B cell (primary cell): Measurements from ENCODE around the gene CD63. TPM values are rescaled to one million over a fixed set of nuclear protein-coding genes. Genes with fewer than 3 reads are reported as not detected.

Experiments used
- ATAC-seq: fragments of 200-7000 bp; cut with Tn5 transposase; one replicate; pipeline ENCODE4 v1.10.0; 2021; ENCODE audit warnings: low read depth, mild to moderate bottlenecking, moderate number of reproducible peaks, moderate library complexity
- CTCF ChIA-PET: fragments of 350-600 bp; sonication (Branson Sonifier 250); formaldehyde crosslinking; loops from one replicate; lab custom pipeline; 2021; ENCODE audit warnings: antibody characterized with exemption, inconsistent platforms; lab: Charles Lee
- POLR2A ChIA-PET: fragments of 350-600 bp; sonication (Branson Sonifier 250); formaldehyde crosslinking; loops from one replicate; lab custom pipeline; 2021; ENCODE audit warnings: antibody characterized with exemption; lab: Charles Lee
- DNase-seq: peaks from one replicate; pipeline ENCODE4 v3.0.0; 2013
- H2AFZ ChIP-seq: 2 replicates; pipeline ENCODE4 v1.6.1; 2012; ENCODE audit warnings: mild to moderate bottlenecking, low read depth, low read length; ENCODE audit not compliant: insufficient read depth, poor library complexity, severe bottlenecking
- H3K27ac ChIP-seq, 2 donors: 1 replicate in 1 of 2; 2 replicates in 1 of 2; pipeline ENCODE4 v1.5.1; 2012 to 2013; ENCODE audit warnings: low read length in 2 of 2, mild to moderate bottlenecking in 2 of 2, moderate library complexity in 1 of 2
- H3K27me3 ChIP-seq, 4 experiments: fragments of 200-600 bp in 1 of 4; sonication (generic) in 1 of 4; replicated peaks in 1 of 4; 1 replicate in 2 of 4; 2 replicates in 2 of 4; pipeline versions ENCODE4 v1.6.1 to v1.7.0; 2013 to 2016; ENCODE audit warnings: low read length in 3 of 4, mild to moderate bottlenecking in 2 of 4, mixed read lengths in 1 of 4, moderate library complexity in 1 of 4; ENCODE audit not compliant: insufficient read depth in 4 of 4, control insufficient read depth in 3 of 4; ENCODE audit errors: control extremely low read depth in 1 of 4
- H3K36me3 ChIP-seq, 2 experiments: replicated peaks in 1 of 2; 1 replicate in 1 of 2; 2 replicates in 1 of 2; pipeline versions ENCODE4 v1.6.1 to v1.7.1; 2013; ENCODE audit warnings: low read length in 1 of 2; ENCODE audit not compliant: insufficient read depth in 2 of 2, control insufficient read depth in 1 of 2; ENCODE audit errors: control extremely low read depth in 1 of 2, extremely low read depth in 1 of 2
- H3K4me1 ChIP-seq, 2 donors: fragments of 200-600 bp in 1 of 2; sonication (generic) in 1 of 2; 1 replicate in 1 of 2; 2 replicates in 1 of 2; pipeline versions ENCODE4 v1.5.1 to v1.6.1; 2013 to 2017; ENCODE audit warnings: low read length in 2 of 2; ENCODE audit not compliant: control insufficient read depth in 2 of 2, insufficient read depth in 2 of 2
- H3K4me2 ChIP-seq: replicated peaks from 2 replicates; pipeline ENCODE3; 2012; ENCODE audit warnings: mild to moderate bottlenecking, low read depth, low read length; ENCODE audit not compliant: poor library complexity, severe bottlenecking
- H3K4me3 ChIP-seq, 5 experiments: fragments of 200-600 bp in 1 of 5; sonication (generic) in 1 of 5; 1 replicate in 3 of 5; 2 replicates in 2 of 5; pipeline versions ENCODE4 v1.5.1 to v1.7.0; 2011 to 2016; ENCODE audit warnings: low read length in 4 of 5, mild to moderate bottlenecking in 4 of 5, low read depth in 2 of 5, control low read depth in 1 of 5, moderate library complexity in 1 of 5; ENCODE audit not compliant: insufficient read depth in 1 of 5; ENCODE audit errors: control extremely low read depth in 1 of 5, extremely low read depth in 1 of 5
- H3K79me2 ChIP-seq: fragments of 200-600 bp; sonication (generic); one replicate; pipeline ENCODE4 v1.6.0; 2016; ENCODE audit warnings: low read length; ENCODE audit not compliant: control insufficient read depth, insufficient read depth
- H3K9ac ChIP-seq: fragments of 200-600 bp; sonication (generic); 2 replicates; pipeline ENCODE4 v1.6.1; 2017; ENCODE audit warnings: mild to moderate bottlenecking, low read length, moderate library complexity
- H3K9me3 ChIP-seq, 3 donors: one replicate each; pipeline versions ENCODE4 v1.6.1 to v1.7.1; 2013; ENCODE audit warnings: low read length in 2 of 3; ENCODE audit not compliant: control insufficient read depth in 2 of 3, insufficient read depth in 1 of 3; ENCODE audit errors: control extremely low read depth in 1 of 3
- H4K20me1 ChIP-seq: 2 replicates; pipeline ENCODE4 v1.6.0; 2012; ENCODE audit warnings: mild to moderate bottlenecking, low read length; ENCODE audit not compliant: insufficient read depth, control insufficient read depth, poor library complexity, severe bottlenecking
- H3K27ac Mint-ChIP-seq: one replicate; pipeline ENCODE4 v1.8.0; 2021; ENCODE audit warnings: mixed read lengths
- H3K27me3 Mint-ChIP-seq: one replicate; pipeline ENCODE4 v1.8.0; 2021; ENCODE audit warnings: mixed read lengths
- H3K4me1 Mint-ChIP-seq: one replicate; pipeline ENCODE4 v1.8.0; 2021; ENCODE audit warnings: mixed read lengths
- H3K4me3 Mint-ChIP-seq: one replicate; pipeline ENCODE4 v1.8.0; 2021; ENCODE audit warnings: mixed read lengths
- H3K9me3 Mint-ChIP-seq: one replicate; pipeline ENCODE4 v1.8.0; 2022; ENCODE audit warnings: mixed read lengths; ENCODE audit not compliant: insufficient read depth
- EZH2 ChIP-seq: IDR thresholded peaks from 2 replicates; pipeline ENCODE4 v1.6.1; 2012; ENCODE audit warnings: borderline replicate concordance, low read depth, mild to moderate bottlenecking, moderate library complexity, low read length; ENCODE audit not compliant: insufficient read depth, poor library complexity, severe bottlenecking
- WGBS: methylation state at CpG from one replicate; pipeline ENCODE4 v1.1.5; 2013; ENCODE audit warnings: missing lambda C conversion rate; ENCODE audit not compliant: insufficient coverage; 5-methylcytosine and 5-hydroxymethylcytosine counted together
- intact Hi-C: fragments of 100-400 bp; cut with micrococcal nuclease; formaldehyde crosslinking; loops from one replicate; pipeline ENCODE4 v1.10.0; 2022
- polyA plus RNA-seq: library from polyadenylated mRNA; depleted of rRNA; stranded (reverse); fragments of >200 nt; gene quantifications from 2 replicates; pipeline ENCODE4 v1.2.3, GENCODE V29; 2012
- total RNA-seq, 2 donors: library from RNA; stranded (reverse); fragments of 120-200 nt in 1 of 2; gene quantifications; 1 replicate in 1 of 2; 2 replicates in 1 of 2; pipeline versions ENCODE4 v1.2.3 to v1.2.4, GENCODE V29; 2013 to 2022
- TF ChIP-seq, protein P1 (sequence below): fragments of 200-600 bp; IDR thresholded peaks from one replicate; pipeline ENCODE4 v1.8.0; 2022; ENCODE audit warnings: antibody characterized with exemption, mild to moderate bottlenecking

CD63 gene
- total and polyA plus RNA-seq, 2 donors (not counting 1 experiment from before 2014, with no cell fraction given): 43.0 to 104 TPM

DNA sequence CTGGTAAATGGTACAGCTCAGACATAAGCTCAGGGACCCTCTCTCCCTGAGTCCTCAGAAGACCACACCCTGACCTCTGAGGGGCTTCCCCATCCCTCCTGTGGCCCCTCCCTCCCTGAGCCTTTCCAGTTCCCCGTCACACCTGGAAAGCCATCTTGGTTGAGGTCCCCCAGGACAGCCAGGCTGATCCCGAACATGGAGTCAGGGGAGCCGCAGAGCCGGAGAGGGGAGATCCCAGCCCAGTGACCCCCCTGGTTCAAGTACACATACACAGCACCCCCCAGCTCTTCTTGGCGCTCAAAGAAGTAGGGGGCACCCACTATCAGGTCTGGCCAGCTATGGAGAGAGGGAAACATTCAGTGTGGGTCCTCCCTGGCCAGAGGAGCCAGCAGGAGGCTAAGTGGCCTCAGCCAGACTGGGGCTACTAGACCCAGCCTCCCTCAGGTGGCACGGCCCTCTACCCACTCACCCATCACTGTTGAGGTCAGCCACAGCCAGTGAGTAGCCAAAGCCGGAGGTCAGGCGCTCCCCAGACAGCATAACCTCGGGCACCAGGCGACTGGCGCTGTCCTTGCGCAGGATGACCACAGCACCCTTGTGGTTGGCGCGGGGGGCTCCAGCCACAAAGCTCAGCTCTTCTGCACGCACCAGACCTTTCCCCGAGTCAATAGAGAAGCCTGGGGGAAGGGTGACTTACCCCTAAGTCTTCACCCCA is 30.4 kb downstream of the CD63 start:
- no peak overlapping the region for H3K9ac ChIP-seq
- no peaks in the 10 kb centered on the region for H3K4me1 ChIP-seq
- no peak overlapping the region for H2AFZ ChIP-seq
- H3K79me2 ChIP-seq: no peaks in the 10 kb centered on the region
- Mint-ChIP-seq H3K4me3 (no peak overlapping the region), H3K27me3 (no peaks in the 10 kb centered on the region), H3K9me3 (no peaks in the 10 kb centered on the region), H3K4me1 (no peaks in the 10 kb centered on the region), H3K27ac (no peak overlapping the region)
- no peak overlapping the region for H3K4me2 ChIP-seq
- no peak for TF ChIP-seq EZH2
- TF ChIP-seq, protein P1, sequence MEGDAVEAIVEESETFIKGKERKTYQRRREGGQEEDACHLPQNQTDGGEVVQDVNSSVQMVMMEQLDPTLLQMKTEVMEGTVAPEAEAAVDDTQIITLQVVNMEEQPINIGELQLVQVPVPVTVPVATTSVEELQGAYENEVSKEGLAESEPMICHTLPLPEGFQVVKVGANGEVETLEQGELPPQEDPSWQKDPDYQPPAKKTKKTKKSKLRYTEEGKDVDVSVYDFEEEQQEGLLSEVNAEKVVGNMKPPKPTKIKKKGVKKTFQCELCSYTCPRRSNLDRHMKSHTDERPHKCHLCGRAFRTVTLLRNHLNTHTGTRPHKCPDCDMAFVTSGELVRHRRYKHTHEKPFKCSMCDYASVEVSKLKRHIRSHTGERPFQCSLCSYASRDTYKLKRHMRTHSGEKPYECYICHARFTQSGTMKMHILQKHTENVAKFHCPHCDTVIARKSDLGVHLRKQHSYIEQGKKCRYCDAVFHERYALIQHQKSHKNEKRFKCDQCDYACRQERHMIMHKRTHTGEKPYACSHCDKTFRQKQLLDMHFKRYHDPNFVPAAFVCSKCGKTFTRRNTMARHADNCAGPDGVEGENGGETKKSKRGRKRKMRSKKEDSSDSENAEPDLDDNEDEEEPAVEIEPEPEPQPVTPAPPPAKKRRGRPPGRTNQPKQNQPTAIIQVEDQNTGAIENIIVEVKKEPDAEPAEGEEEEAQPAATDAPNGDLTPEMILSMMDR: no peak
- peaks cover 0 to 3% (median 0%) of the 10 kb centered on the region in 4 experiments for H3K27me3 ChIP-seq
- 90% methylated on average over 10 of the region's 16 CpGs for WGBS
- ATAC-seq (no peak), DNase-seq (no peak)
- H3K27ac ChIP-seq: no peak overlapping the region
- intact Hi-C loops: no loop called here
- no peaks in the 10 kb centered on the region for H3K36me3 ChIP-seq
- ChIA-PET CTCF (no interaction called here), POLR2A (no interaction called here)
- no peaks in the 10 kb centered on the region for H4K20me1 ChIP-seq
- no peaks in the 10 kb centered on the region for H3K9me3 ChIP-seq
- no peak overlapping the region for H3K4me3 ChIP-seq

DNA sequence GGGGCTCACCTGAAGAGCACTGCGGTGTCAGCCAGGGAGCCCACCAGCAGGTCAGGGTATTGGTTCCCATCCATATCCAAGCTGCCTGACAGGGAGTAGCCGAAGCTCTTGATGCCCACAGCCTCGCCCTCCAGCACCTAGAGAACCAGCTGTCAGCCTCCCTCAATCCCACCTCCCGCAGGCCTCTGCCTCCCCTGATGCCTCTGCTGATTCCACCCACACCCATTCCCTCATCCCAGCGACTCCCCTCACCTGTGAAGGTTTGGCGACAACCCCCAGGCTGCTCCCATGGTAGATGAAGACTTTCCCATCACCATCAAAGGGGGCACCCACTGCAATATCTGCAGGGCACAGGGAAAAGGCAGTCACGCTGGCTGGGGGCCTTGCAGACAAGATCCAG is 31.1 kb downstream of the CD63 start:
- ATAC-seq: no peak
- H4K20me1 ChIP-seq: no peaks in the 10 kb centered on the region
- WGBS: 89% methylated on average over 5 of the region's 7 CpGs
- ChIA-PET POLR2A (no interaction called here), CTCF (no interaction called here)
- intact Hi-C loops: no loop called here
- H3K36me3 ChIP-seq: no peaks in the 10 kb centered on the region
- H3K4me1 ChIP-seq: no peaks in the 10 kb centered on the region
- no peak overlapping the region for H3K9ac ChIP-seq
- H3K4me2 ChIP-seq: no peak overlapping the region
- H3K79me2 ChIP-seq: no peaks in the 10 kb centered on the region
- Mint-ChIP-seq H3K4me3 (no peak overlapping the region), H3K27ac (no peak overlapping the region), H3K4me1 (no peaks in the 10 kb centered on the region), H3K27me3 (no peaks in the 10 kb centered on the region), H3K9me3 (no peaks in the 10 kb centered on the region)
- no peak overlapping the region for H3K4me3 ChIP-seq
- peaks cover 0 to 3% (median 0%) of the 10 kb centered on the region in 4 experiments for H3K27me3 ChIP-seq
- H3K9me3 ChIP-seq: no peaks in the 10 kb centered on the region
- H2AFZ ChIP-seq: no peak overlapping the region
- no peak overlapping the region for H3K27ac ChIP-seq
- DNase-seq: no peak
- TF ChIP-seq, protein P1: no peak
- no peak for TF ChIP-seq EZH2
